K562 (cell line): ENCODE measurements around the gene IL17REL. TPM values are rescaled to one million over a fixed set of nuclear protein-coding genes. Genes with fewer than 3 reads are reported as not detected.
A peak's percentile ranks its signal among the peaks of the same experiment; 100 is the strongest.

ENCODE experiments used
- ATAC-seq: fragments of 200-7000 bp; cut with Tn5 transposase; 3 replicates; pipeline ENCODE4 v1.9.1; 2020; ENCODE audit warnings: moderate library complexity
- BruUV-seq: library from RNA; stranded (reverse); fragments of 400-500 nt; replicated peaks from 2 replicates; lab custom pipeline; 2021; lab: Mats Ljungman, UMichigan
- CTCF ChIA-PET: fragments of 300-600 bp; formaldehyde crosslinking; extraction: SDS; loops from one replicate; lab custom pipeline; 2021; ENCODE audit warnings: low intra/inter-chr PET ratio; lab: Yijun Ruan, JAX
- POLR2A ChIA-PET: fragments of 300-600, 350-650 bp; sonication (Branson Sonifier 250); formaldehyde crosslinking; extraction: SDS; loops from one replicate; lab custom pipeline; 2021; ENCODE audit warnings: antibody characterized with exemption, inconsistent platforms; lab: Yijun Ruan, JAX
- DNase-seq, 4 experiments: peaks; one replicate each; pipeline versions ENCODE4 v3.0.0 to v3.0.0-alpha.2; 2011 to 2018; ENCODE audit warnings: low spot score in 3 of 4, mixed read lengths in 3 of 4; ENCODE audit errors: extremely low read depth in 1 of 4
- FAIRE-seq: peaks from 2 replicates; lab custom pipeline; 2011; peaks lifted over from hg19 to GRCh38; lab: Jason Lieb, UNC
- H2AFZ ChIP-seq: 2 replicates; pipeline ENCODE4 v1.6.0; 2011; ENCODE audit warnings: low read depth, low read length, control low read depth, inconsistent platforms
- H3K27ac ChIP-seq: fragments of 200-600 bp; 3 replicates; pipeline ENCODE4 v1.8.0; 2011; ENCODE audit warnings: low read depth, mild to moderate bottlenecking, control low read depth, inconsistent platforms, low read length, moderate library complexity, mixed read lengths; ENCODE audit errors: extremely low read depth
- H3K27me3 ChIP-seq, 2 experiments: fragments of 300-600 bp in 1 of 2; 2 replicates in 1 of 2; 3 replicates in 1 of 2; pipeline versions ENCODE4 v1.6.0 to v1.8.0; 2011; ENCODE audit warnings: inconsistent platforms in 2 of 2, low read length in 2 of 2, mild to moderate bottlenecking in 1 of 2, mixed read lengths in 1 of 2, moderate library complexity in 1 of 2; ENCODE audit not compliant: control insufficient read depth in 2 of 2, insufficient read depth in 2 of 2
- H3K36me3 ChIP-seq: fragments of 300-600 bp; 3 replicates; pipeline ENCODE4 v1.8.0; 2011; ENCODE audit warnings: mild to moderate bottlenecking, low read length, inconsistent platforms; ENCODE audit not compliant: control insufficient read depth, insufficient read depth
- H3K4me1 ChIP-seq, 2 experiments: fragments of 200-600 bp in 1 of 2; replicated peaks in 1 of 2; 2 replicates in 1 of 2; 3 replicates in 1 of 2; pipeline versions ENCODE4 v1.5.1 to v1.8.0; 2011; ENCODE audit warnings: inconsistent platforms in 2 of 2, low read length in 2 of 2, mild to moderate bottlenecking in 1 of 2, mixed read lengths in 1 of 2, moderate library complexity in 1 of 2; ENCODE audit not compliant: control insufficient read depth in 2 of 2, insufficient read depth in 2 of 2
- H3K4me2 ChIP-seq: 2 replicates; pipeline ENCODE4 v1.6.1; 2011; ENCODE audit warnings: low read length, control low read depth, inconsistent platforms, mixed read lengths; ENCODE audit not compliant: insufficient read depth
- H3K4me3 ChIP-seq: fragments of 200-600 bp; sonication (generic), shearing (Covaris generic); 2 replicates; pipeline ENCODE4 v1.5.1; 2016; ENCODE audit warnings: control low read depth, inconsistent platforms
- H3K79me2 ChIP-seq: fragments of 200-600 bp; 3 replicates; pipeline ENCODE4 v1.8.0; 2011; ENCODE audit warnings: low read length, inconsistent platforms; ENCODE audit not compliant: control insufficient read depth, insufficient read depth
- H3K9ac ChIP-seq, 2 experiments: 2 replicates each; pipeline versions ENCODE4 v1.6.0 to v1.6.1; 2011; ENCODE audit warnings: low read depth in 2 of 2, low read length in 2 of 2, control low read depth in 1 of 2, inconsistent platforms in 1 of 2, mild to moderate bottlenecking in 1 of 2, mixed read lengths in 1 of 2; ENCODE audit not compliant: insufficient read depth in 1 of 2
- H3K9me1 ChIP-seq: one replicate; pipeline ENCODE4 v1.6.0; 2011; ENCODE audit warnings: inconsistent platforms, mild to moderate bottlenecking, low read length, moderate library complexity; ENCODE audit not compliant: control insufficient read depth, insufficient read depth
- H3K9me3 ChIP-seq: replicated peaks from 2 replicates; pipeline ENCODE4 v1.5.1; 2011; ENCODE audit warnings: low read depth, low read length, inconsistent platforms; ENCODE audit not compliant: control insufficient read depth, insufficient read depth
- H4K20me1 ChIP-seq: replicated peaks from 2 replicates; pipeline ENCODE4 v1.6.1; 2011; ENCODE audit warnings: low read length, inconsistent platforms, mixed read lengths; ENCODE audit not compliant: control insufficient read depth, insufficient read depth
- HLTF ChIP-seq: fragments of 450-650 bp; IDR thresholded peaks from 2 replicates; pipeline ENCODE4 v1.6.1; 2016
- HNRNPL ChIP-seq: fragments of 200-400 bp; formaldehyde crosslinking; IDR thresholded peaks from 2 replicates; pipeline ENCODE4 v1.6.1; 2017; ENCODE audit warnings: low read depth, mild to moderate bottlenecking, low read length
- NELFE ChIP-seq: IDR thresholded peaks from 2 replicates; pipeline ENCODE4 v1.6.1; 2011; ENCODE audit warnings: mild to moderate bottlenecking; ENCODE audit not compliant: insufficient read depth, insufficient read length
- SAFB ChIP-seq: fragments of 200-400 bp; formaldehyde crosslinking; IDR thresholded peaks from 2 replicates; pipeline ENCODE4 v1.6.1; 2017; ENCODE audit warnings: low read depth, low read length, borderline replicate concordance
- ZBTB43 ChIP-seq: sonication (generic); formaldehyde crosslinking; IDR thresholded peaks from 2 replicates; pipeline ENCODE4 v1.8.0; 2023; ENCODE audit warnings: mild to moderate bottlenecking, missing genetic modification reagents
- WGBS: fragments of 100-300 bp; shearing (Covaris generic); methylation state at CpG from one replicate; pipeline ENCODE4 v1.1.6; 2016; ENCODE audit warnings: low coverage, mixed read lengths; ENCODE audit not compliant: insufficient coverage; ENCODE audit errors: missing lambda C conversion rate; 5-methylcytosine and 5-hydroxymethylcytosine counted together
- in situ Hi-C: fragments of 300-500 bp; cut with MboI; formaldehyde crosslinking; loops from 4 replicates; pipeline ENCODE4 v1.15.0; 2018; ENCODE audit warnings: inconsistent platforms, mixed read lengths
- intact Hi-C: fragments of 100-400 bp; cut with micrococcal nuclease; formaldehyde crosslinking; loops from 2 replicates; pipeline ENCODE4 v1.14.2; 2022
- polyA plus RNA-seq, 8 experiments: library from polyadenylated mRNA; depleted of rRNA in 4 of 8; stranded (reverse) in 5 of 8; unstranded in 3 of 8; fragments of >200 nt; fragmentation: Nextera tagmentation in 2 of 8; fragmentation: Illumina TruSeq in 1 of 8; extraction: Ambion mirVana in 2 of 8; extraction: Trizol in 1 of 8; gene quantifications; 2 replicates each; pipeline versions ENCODE4 v1.2.1 to v1.2.3, GENCODE V29; 2011 to 2014; ENCODE audit warnings: inconsistent platforms in 1 of 8, missing spikeins in 1 of 8
- total RNA-seq, 7 experiments: library from RNA; depleted of rRNA in 6 of 7; stranded (reverse); fragments of >200 nt in 6 of 7; fragmentation: Illumina TruSeq in 2 of 7; extraction: Trizol in 2 of 7; gene quantifications; 2 replicates each; pipeline versions ENCODE4 v1.2.1 to v1.2.3, GENCODE V29; 2011 to 2021; ENCODE audit warnings: low replicate concordance in 1 of 7
- TF ChIP-seq, protein P1 (sequence below): fragments of 450-650 bp; IDR thresholded peaks from 2 replicates; pipeline ENCODE4 v1.6.1; 2014; ENCODE audit warnings: low read depth, mild to moderate bottlenecking, moderate library complexity, borderline replicate concordance

Gene IL17REL
- total and polyA plus RNA-seq, 9 of the 15 experiments (the other 6 are each of a cell fraction or from before 2014, with no cell fraction given): 0.05 to 0.42 (median 0.11) TPM; not detected in 4

- Histone ChIP-seq H3K9me1 (no peaks in the 10 kb centered on the region), H2AFZ (no peak overlapping the region), H3K9ac (no peak overlapping the region), H3K36me3 (no peaks in the 10 kb centered on the region), H4K20me1 (peaks cover 4% of the 10 kb centered on the region; the same call in 1 of the 2 replicates), H3K4me1 (peaks cover 0 to 63% of the 10 kb centered on the region in 2 experiments; a peak in 2 of 5 replicates), H3K27me3 (peaks cover 0 to 31% of the 10 kb centered on the region in 2 experiments; a peak in 2 of 5 replicates)
- ATAC-seq (no peak), DNase-seq (peak in 2 of 4 experiments; percentile 65)
- intact Hi-C loops: no loop called here
- in situ Hi-C loops: no loop called here
- TF ChIP-seq, protein P1, sequence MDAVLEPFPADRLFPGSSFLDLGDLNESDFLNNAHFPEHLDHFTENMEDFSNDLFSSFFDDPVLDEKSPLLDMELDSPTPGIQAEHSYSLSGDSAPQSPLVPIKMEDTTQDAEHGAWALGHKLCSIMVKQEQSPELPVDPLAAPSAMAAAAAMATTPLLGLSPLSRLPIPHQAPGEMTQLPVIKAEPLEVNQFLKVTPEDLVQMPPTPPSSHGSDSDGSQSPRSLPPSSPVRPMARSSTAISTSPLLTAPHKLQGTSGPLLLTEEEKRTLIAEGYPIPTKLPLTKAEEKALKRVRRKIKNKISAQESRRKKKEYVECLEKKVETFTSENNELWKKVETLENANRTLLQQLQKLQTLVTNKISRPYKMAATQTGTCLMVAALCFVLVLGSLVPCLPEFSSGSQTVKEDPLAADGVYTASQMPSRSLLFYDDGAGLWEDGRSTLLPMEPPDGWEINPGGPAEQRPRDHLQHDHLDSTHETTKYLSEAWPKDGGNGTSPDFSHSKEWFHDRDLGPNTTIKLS: no peak
- TF ChIP-seq NELFE: no peak
- TF ChIP-seq HNRNPL: 0 out of 2 replicates have a peak, but pooled peaks have one; percentile 34
- no peak for TF ChIP-seq HLTF
- TF ChIP-seq SAFB: 0 out of 2 replicates have a peak, but pooled peaks have one; percentile 24
- TF ChIP-seq ZBTB43 (CRISPR knock-in tag): no peak
- TF ChIP-seq, all 486 proteins: peak for 2
- CTCF ChIA-PET: no interaction called here
- FAIRE-seq: no peak
- H3K9me3 ChIP-seq: no peaks in the 10 kb centered on the region
- H3K79me2 ChIP-seq: no peaks in the 10 kb centered on the region
- WGBS: 13% methylated on average over 11 of the region's 91 CpGs
- BruUV-seq: no TSS peak
- H3K27ac ChIP-seq: no peak overlapping the region
- H3K4me2 ChIP-seq: no peak overlapping the region
- POLR2A ChIA-PET: no interaction called here
- H3K4me3 ChIP-seq: no peak overlapping the region
These were observed 2.3 kb upstream of the IL17REL start for GRCh38 chr22:50014655-50015401.
